CD4-positive, alpha-beta T cell treated with Interleukin-17A for 4 hours (primary cell): ENCODE data around the gene ANXA1.
"Not testable (repeated sequence)": the region's sequence is repeated elsewhere in the genome, so short reads cannot be mapped to it uniquely, and the experiment has no call there.

Experiments
- DNase-seq: peaks from one replicate; pipeline ENCODE4 v3.0.0-alpha.2; 2020; ENCODE audit warnings: mixed read lengths

Gene ANXA1

GRCh38 chr9:73170185-73170957 lies 18.7 kb downstream of the ANXA1 start:
- no peak for DNase-seq

DNA sequence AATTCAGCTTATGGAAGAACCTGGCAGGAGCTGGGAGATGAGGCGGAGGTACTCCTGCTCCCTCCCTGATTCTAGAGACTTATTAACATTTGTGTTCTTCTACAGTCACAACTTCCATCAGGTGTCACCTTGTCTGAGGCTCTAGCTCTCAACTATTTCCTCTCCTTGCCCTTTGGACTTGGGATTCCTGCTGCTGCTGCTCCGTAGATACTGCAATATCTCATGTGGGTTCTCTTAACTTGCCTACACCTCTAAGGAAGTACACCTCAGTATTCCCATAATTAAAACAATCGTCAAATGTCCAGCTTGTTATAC lies 21.2 kb downstream of the ANXA1 start:
- DNase-seq, result no peak

- DNase-seq, result no peak
Measured at GRCh38 chr9:73173557-73174329, 22.1 kb downstream of the ANXA1 start.

- no peak for DNase-seq
Measured at GRCh38 chr9:73174330-73174980, 22.8 kb downstream of the ANXA1 start.

- DNase-seq, result no peak
Measured at GRCh38 chr9:73176450-73176875, 24.8 kb downstream of the ANXA1 start.

GRCh38 chr9:73178044-73178443 lies 26.4 kb downstream of the ANXA1 start:
- DNase-seq, result no peak

DNA sequence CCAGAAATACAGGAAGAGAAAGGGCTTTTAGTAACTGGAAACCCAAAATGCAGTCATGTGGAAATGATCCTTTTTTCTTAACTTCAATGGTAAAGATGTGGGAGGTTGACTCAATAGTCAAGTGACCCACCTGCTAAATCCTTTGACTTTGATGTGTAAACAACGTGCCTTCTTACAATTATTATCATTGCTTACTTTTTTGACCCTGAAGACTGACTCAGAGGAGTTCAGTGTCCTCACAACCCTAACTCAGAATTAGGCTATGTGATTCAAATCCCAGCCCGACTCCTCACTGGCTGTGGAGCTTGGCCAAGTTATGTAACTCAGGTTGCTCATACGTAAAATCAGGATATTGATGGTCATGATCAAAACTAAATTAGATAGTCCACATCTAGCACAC lies 27.9 kb downstream of the ANXA1 start:
- no peak for DNase-seq

- no peak for DNase-seq
Measured at GRCh38 chr9:73180403-73180802, 28.7 kb downstream of the ANXA1 start.

GRCh38 chr9:73182928-73183327 lies 31.3 kb downstream of the ANXA1 start:
- DNase-seq, result no peak

DNA sequence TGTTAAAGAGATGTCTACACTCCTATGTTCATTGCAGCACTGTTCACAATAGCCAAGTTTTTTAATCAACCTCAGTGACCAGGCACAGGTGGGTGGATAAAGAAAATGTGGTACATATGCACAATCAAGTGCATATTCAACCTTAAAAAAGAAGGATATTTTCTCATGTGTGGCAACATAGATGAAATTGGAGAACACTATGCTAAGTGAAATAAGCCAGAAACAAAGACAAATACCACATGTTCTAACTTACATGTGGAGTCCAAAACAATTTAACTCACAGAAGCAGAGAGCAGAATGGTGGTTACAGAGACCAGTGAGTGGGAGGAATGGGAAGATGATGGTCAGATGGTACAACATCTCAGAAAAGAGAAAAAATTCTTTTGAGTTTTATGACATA lies 31.8 kb downstream of the ANXA1 start:
- DNase-seq, result no peak

DNA sequence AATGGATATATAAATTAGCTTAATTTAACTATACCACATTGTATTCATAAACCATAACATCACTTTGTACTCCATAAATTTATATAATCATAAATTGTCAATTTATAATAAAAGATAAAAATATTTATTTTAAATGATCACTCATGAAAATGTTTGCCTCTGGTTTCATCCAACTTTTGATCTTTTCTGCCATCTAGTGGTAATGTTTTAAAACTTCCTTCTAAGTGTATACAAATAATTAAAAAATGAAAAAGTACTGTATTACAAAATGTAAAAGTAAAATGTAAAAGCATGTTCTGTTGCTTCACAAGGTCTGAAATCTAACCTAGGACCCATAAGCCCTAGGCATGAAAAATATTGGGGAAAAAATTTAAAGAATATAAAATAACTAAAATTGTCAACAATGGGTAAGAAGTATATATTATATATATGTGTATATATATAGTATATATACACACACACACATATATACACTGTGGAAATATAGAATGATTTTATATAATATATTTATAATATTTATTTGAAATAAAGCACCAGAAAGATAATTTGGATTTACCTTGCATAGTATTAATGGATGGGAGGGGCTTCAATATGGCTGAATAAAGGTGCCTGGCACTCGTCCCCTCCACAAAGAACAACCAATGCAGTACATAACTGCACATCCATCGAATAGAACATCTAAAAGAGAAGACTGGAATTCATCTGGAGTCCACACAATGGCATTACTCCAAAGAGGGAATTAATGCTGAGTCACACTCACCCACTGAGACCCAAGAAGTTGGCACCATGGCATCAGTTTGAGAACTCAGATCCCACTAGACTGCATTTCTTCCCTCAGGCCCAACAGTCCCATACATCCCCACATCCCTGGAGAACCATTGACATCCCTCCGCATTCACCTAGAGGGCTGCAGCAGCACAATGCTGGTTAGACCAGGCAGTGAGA lies 32.5 kb downstream of the ANXA1 start:
- DNase-seq, result no peak

GRCh38 chr9:73191109-73191508 lies 39.4 kb downstream of the ANXA1 start:
- DNase-seq, result not testable (repeated sequence)

DNA sequence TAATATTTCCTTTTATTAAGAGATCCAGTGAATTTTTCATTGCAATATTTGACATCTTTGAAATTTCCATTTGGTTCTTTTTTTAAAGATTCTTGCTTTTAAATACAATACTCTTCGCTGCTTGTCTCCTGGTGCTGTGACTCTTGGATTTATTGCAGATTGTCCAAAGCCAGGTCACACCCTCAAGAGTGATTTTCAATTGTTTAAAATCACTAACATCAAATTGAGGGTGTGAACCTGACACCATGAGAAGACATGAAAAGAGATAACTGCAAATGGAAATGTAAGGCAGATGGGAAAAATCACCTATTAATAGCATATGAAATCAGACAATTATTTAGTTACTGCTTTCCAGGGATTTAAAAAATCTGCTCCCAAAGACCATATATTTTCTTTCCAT lies 42.6 kb downstream of the ANXA1 start:
- no peak for DNase-seq

GRCh38 chr9:73199448-73199847 lies 47.8 kb downstream of the ANXA1 start:
- no peak for DNase-seq

DNA sequence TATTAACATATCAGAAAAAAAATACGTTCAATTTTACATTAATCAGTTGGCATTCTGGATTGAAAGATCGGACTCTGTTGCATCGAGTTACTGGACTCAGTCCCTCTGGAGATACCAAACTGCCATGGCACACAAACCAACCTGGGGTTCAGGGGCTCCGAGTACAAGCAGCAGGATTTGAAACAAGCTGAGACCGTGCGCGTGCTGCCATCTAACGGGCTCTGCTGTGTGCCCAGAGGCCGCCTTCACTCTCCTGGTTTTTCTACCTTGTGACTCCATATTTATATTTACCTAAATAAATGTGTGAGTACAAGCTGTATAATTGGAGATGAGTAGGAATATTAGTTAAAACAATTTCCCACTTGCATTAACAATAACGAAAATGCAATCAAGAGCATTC lies 48.2 kb downstream of the ANXA1 start:
- DNase-seq, result no peak

- DNase-seq, result no peak
Measured at GRCh38 chr9:73200694-73201452, 49.2 kb downstream of the ANXA1 start.

- no peak for DNase-seq
Measured at GRCh38 chr9:73202980-73203379, 51.3 kb downstream of the ANXA1 start.

- DNase-seq, result no peak
Measured at GRCh38 chr9:73204936-73205335, 53.3 kb downstream of the ANXA1 start.

GRCh38 chr9:73206851-73207250 lies 55.2 kb downstream of the ANXA1 start:
- no peak for DNase-seq

DNA sequence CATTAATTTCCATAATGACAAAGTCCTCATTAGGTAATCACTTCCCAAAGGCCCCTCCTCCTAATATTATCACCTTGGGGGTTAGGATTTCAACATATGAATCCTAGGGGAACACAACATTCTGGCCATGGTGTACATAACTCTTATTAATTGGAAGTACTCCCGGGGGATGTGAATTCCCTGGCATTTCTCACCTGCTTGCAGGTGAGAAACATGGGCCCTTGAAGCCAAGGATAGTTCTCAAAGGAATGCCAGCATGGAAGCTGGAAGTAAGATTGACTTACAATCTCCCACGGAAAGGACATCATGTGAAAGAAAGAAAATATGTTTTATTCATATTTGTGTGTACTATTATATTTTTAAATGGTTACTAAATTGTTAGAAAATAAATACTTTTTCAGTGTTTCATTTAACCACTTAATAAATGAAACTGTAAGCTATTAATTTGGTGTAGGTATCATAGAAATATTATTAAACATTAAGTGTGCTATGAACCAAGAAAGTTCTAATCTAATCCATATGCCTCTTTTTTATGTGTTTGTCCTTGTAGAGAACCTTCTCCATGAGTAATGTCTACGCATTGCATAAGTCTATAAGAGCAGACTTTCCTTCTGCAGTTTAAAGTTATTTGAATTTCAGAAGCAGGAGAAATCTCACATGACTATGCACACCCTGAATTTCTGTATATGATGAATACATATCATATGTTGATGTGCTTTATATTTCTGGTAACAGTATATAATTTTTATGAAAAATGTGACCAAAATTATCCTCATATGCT lies 59.4 kb downstream of the ANXA1 start:
- no peak for DNase-seq

GRCh38 chr9:73213300-73213699 lies 61.6 kb downstream of the ANXA1 start:
- no peak for DNase-seq
